RWPE1 (cell line): ENCODE results near the gene BGLAP.
"Not testable (repeated sequence)": the region's sequence is repeated elsewhere in the genome, so short reads cannot be mapped to it uniquely, and the experiment has no call there.

ENCODE experiments used
- CTCF ChIA-PET: fragments of 350-600 bp; sonication (Branson Sonifier 250); formaldehyde crosslinking; extraction: SDS; loops from one replicate; lab custom pipeline; 2021; lab: Yijun Ruan, JAX
- POLR2A ChIA-PET: fragments of 400-600 bp; formaldehyde crosslinking; extraction: SDS; loops from one replicate; lab custom pipeline; 2020; ENCODE audit warnings: antibody characterized with exemption; ENCODE audit not compliant: low non-redundant PET; lab: Yijun Ruan, JAX
- DNase-seq: peaks from one replicate; pipeline ENCODE4 v3.0.0; 2012; ENCODE audit warnings: low spot score
- H3K27ac ChIP-seq: fragments of 450-650 bp; 2 replicates; pipeline ENCODE4 v1.5.1; 2017
- TF ChIP-seq, protein P1 (sequence below): fragments of 450-650 bp; conservative IDR thresholded peaks from 2 replicates; pipeline ENCODE4 v1.5.1; 2017; ENCODE audit warnings: low read depth, mild to moderate bottlenecking

BGLAP gene

DNA sequence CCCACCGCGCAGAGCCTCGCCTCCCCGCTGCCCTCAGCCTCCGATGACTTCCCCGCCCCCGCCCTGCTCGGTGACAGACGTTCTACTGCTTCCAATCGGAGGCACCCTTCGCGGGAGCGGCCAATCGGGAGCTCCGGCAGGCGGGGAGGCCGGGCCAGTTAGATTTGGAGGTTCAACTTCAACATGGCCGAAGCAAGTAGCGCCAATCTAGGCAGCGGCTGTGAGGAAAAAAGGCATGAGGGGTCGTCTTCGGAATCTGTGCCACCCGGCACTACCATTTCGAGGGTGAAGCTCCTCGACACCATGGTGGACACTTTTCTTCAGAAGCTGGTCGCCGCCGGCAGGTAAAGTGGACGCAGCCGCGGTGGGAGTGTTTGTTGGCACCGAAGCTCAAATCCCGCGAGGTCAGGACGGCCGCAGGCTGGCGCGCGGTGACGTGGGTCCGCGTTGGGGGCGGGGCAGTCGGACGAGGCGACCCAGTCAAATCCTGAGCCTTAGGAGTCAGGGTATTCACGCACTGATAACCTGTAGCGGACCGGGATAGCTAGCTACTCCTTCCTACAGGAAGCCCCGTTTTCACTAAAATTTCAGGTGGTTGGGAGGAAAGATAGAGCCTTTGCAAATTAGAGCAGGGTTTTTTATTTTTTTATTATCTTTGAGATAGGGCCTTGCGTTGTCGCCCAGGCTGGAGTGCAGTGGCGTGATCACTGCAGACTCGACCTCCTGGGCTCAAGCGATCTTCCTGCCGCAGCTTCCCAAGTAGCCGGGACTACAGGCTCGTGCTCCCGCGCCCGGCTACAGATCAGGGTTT, 28.9 kb upstream of the BGLAP start, which contains the start of gene PMF1:
PMF1 (plus strand) TSS at position 175 of the 811 bp plus-strand sequence; CDS start at position 184, 9 bp downstream.
- TF ChIP-seq, protein P1, sequence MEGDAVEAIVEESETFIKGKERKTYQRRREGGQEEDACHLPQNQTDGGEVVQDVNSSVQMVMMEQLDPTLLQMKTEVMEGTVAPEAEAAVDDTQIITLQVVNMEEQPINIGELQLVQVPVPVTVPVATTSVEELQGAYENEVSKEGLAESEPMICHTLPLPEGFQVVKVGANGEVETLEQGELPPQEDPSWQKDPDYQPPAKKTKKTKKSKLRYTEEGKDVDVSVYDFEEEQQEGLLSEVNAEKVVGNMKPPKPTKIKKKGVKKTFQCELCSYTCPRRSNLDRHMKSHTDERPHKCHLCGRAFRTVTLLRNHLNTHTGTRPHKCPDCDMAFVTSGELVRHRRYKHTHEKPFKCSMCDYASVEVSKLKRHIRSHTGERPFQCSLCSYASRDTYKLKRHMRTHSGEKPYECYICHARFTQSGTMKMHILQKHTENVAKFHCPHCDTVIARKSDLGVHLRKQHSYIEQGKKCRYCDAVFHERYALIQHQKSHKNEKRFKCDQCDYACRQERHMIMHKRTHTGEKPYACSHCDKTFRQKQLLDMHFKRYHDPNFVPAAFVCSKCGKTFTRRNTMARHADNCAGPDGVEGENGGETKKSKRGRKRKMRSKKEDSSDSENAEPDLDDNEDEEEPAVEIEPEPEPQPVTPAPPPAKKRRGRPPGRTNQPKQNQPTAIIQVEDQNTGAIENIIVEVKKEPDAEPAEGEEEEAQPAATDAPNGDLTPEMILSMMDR, result no peak

GRCh38 chr1:156213644-156213966, 28.4 kb upstream of the BGLAP start:
- peak overlapping the region; percentile 93 for H3K27ac ChIP-seq
- no peak for DNase-seq
- CTCF ChIA-PET, result interaction anchor here (0.8 to 1.1 kb wide), 3 partner anchors 12 to 84 kb away, joined by 3 to 8 read pairs (median 3); no protein-coding TSS in a partner anchor
- TF ChIP-seq, protein P1, result no peak
- POLR2A ChIA-PET, result interaction anchor here (0.6 to 1.0 kb wide), 2 partner anchors 17 to 72 kb away, joined by 3 to 4 read pairs; no protein-coding TSS in a partner anchor

More for the DNA sequence above, 28.9 kb upstream of the BGLAP start, which contains the start of gene PMF1:
- H3K27ac ChIP-seq, result peak within 1 kb of the TSS; percentile 93
- DNase-seq, result peak; percentile 99
- POLR2A ChIA-PET, result interaction anchor here (0.6 to 1.0 kb wide), 6 partner anchors 17 to 163 kb away, joined by 3 to 5 read pairs (median 4); no protein-coding TSS in a partner anchor
- CTCF ChIA-PET, result interaction anchor here (0.6 to 1.1 kb wide), 4 partner anchors 12 to 336 kb away, joined by 3 to 8 read pairs (median 4); no protein-coding TSS in a partner anchor

GRCh38 chr1:156214024-156214748, 27.8 kb upstream of the BGLAP start:
- peak overlapping the region; percentile 93 for H3K27ac ChIP-seq
- CTCF ChIA-PET, result interaction anchor here (0.8 to 1.1 kb wide), 2 partner anchors 11 to 84 kb away, joined by 3 to 8 read pairs; no protein-coding TSS in a partner anchor
- DNase-seq, result peak; percentile 74
- POLR2A ChIA-PET, result no interaction called here
- TF ChIP-seq, protein P1, result no peak

DNA sequence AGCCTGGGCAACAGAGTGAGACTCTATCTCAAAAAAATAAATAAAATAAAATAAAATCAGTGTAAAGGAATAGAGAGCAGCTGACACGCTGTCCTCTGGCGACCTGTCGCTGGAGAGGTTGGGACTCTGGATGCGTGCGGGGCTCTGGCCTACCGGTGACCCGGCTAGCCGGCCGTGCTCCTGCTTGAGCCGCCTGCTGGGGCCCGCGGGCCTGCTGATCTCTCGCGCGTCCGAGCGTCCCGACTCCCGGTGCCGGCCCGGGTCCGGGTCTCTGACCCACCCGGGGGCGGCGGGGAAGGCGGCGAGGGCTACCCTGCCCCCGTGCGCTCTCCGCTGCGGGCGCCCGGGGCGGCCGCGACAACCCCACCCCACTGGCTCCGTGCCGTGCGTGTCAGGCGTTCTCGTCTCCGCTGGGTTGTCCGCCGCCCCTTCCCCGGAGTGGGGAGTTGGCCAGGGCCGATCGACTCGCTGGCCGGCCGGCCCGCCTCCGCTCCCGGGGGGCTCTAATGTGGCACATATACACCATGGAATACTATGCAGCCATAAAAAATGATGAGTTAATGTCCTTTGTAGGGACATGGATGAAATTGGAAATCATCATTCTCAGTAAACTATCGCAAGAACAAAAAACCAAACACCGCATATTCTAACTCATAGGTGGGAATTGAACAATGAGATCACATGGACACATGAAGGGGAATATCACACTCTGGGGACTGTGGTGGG, 25.5 kb upstream of the BGLAP start:
- peak overlapping the region; percentile 48 for H3K27ac ChIP-seq
- POLR2A ChIA-PET, CTCF ChIA-PET, DNase-seq: not testable (repeated sequence)

GRCh38 chr1:156217871-156218270, 24.1 kb upstream of the BGLAP start:
- peak; percentile 25 for DNase-seq
- peak overlapping the region; percentile 86 for H3K27ac ChIP-seq
- CTCF ChIA-PET, result interaction anchor here (1.0 kb wide), 1 partner anchor 121 kb away, joined by 5 read pairs; no protein-coding TSS in a partner anchor
- POLR2A ChIA-PET, result interaction anchor here (0.6 kb wide), 1 partner anchor 28 kb away, joined by 6 read pairs; no protein-coding TSS in a partner anchor
- TF ChIP-seq, protein P1, result no peak

- TF ChIP-seq, protein P1, result no peak
- POLR2A ChIA-PET, result no interaction called here
- CTCF ChIA-PET, result no interaction called here
These were observed 21.8 kb upstream of the BGLAP start for GRCh38 chr1:156220226-156220625.

More at GRCh38 chr1:156220226-156220625, 21.8 kb upstream of the BGLAP start:
- DNase-seq, result no peak
- H3K27ac ChIP-seq, result peak overlapping the region; percentile 86; the same call in 1 of the 2 replicates
